Panc1 (cell line): Measurements from ENCODE around the gene KCNK15.

Experiments used
- CTCF ChIP-seq: fragments of 450-650 bp; IDR thresholded peaks from 2 replicates; pipeline ENCODE4 v1.5.1; 2017; ENCODE audit warnings: mild to moderate bottlenecking
- POLR2AphosphoS5 ChIP-seq: IDR thresholded peaks from 2 replicates; pipeline ENCODE4 v1.6.1; 2012; ENCODE audit warnings: mild to moderate bottlenecking, low read depth, low read length, moderate library complexity
- TCF7L2 ChIP-seq: IDR thresholded peaks from 2 replicates; pipeline ENCODE4 v1.6.1; 2011; ENCODE audit warnings: mild to moderate bottlenecking, low read depth, low read length, inconsistent platforms
- TF ChIP-seq, protein P1 (sequence below), 2 experiments: IDR thresholded peaks; 2 replicates each; pipeline ENCODE4 v1.6.1; 2011 to 2012; ENCODE audit warnings: low read depth in 2 of 2, control low read depth in 1 of 2, low read length in 1 of 2, mild to moderate bottlenecking in 1 of 2, moderate library complexity in 1 of 2; ENCODE audit not compliant: insufficient read depth in 1 of 2

- no peak for TF ChIP-seq CTCF
- TF ChIP-seq TCF7L2 = no peak
- no peak for TF ChIP-seq POLR2AphosphoS5
- TF ChIP-seq, protein P1, sequence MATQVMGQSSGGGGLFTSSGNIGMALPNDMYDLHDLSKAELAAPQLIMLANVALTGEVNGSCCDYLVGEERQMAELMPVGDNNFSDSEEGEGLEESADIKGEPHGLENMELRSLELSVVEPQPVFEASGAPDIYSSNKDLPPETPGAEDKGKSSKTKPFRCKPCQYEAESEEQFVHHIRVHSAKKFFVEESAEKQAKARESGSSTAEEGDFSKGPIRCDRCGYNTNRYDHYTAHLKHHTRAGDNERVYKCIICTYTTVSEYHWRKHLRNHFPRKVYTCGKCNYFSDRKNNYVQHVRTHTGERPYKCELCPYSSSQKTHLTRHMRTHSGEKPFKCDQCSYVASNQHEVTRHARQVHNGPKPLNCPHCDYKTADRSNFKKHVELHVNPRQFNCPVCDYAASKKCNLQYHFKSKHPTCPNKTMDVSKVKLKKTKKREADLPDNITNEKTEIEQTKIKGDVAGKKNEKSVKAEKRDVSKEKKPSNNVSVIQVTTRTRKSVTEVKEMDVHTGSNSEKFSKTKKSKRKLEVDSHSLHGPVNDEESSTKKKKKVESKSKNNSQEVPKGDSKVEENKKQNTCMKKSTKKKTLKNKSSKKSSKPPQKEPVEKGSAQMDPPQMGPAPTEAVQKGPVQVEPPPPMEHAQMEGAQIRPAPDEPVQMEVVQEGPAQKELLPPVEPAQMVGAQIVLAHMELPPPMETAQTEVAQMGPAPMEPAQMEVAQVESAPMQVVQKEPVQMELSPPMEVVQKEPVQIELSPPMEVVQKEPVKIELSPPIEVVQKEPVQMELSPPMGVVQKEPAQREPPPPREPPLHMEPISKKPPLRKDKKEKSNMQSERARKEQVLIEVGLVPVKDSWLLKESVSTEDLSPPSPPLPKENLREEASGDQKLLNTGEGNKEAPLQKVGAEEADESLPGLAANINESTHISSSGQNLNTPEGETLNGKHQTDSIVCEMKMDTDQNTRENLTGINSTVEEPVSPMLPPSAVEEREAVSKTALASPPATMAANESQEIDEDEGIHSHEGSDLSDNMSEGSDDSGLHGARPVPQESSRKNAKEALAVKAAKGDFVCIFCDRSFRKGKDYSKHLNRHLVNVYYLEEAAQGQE (IDR thresholded peaks at IDR 0.05; ENCODE audit: insufficient read depth in 1 of 2, low read depth in 2 of 2, low read length in 1 of 2) = 0 out of 4 replicates have a peak, but pooled peaks of 1 of the 2 experiments have one; percentile 10
Observed at GRCh38 chr20:44715499-44716308, 30.0 kb upstream of the KCNK15 start.
